HG03139 (cell line): ENCODE results near the gene ST6GALNAC6.

Source experiments
- ATAC-seq: cut with Tn5 transposase; IDR thresholded peaks from one replicate; pipeline ENCODE4 v1.9.1; 2021; ENCODE audit not compliant: unreplicated experiment

ST6GALNAC6 gene

GRCh38 chr9:127899128-127899943 is at the start of gene ST6GALNAC6:
Gene ST6GALNAC6, minus strand, starts transcription at chr9:127899603. Its CDS starts 1,622 bp downstream, at chr9:127897981.
- ATAC-seq: peak; percentile 43

- ATAC-seq: no peak
Measured at GRCh38 chr9:127947841-127948710, 48.7 kb upstream of the ST6GALNAC6 start.

GRCh38 chr9:127946728-127947127 is 47.3 kb upstream of the ST6GALNAC6 start:
- no peak for ATAC-seq

GRCh38 chr9:127945942-127946341 is 46.5 kb upstream of the ST6GALNAC6 start:
- no peak for ATAC-seq

GRCh38 chr9:127945338-127945737 is 45.9 kb upstream of the ST6GALNAC6 start:
- ATAC-seq: no peak

- ATAC-seq: no peak
Measured at GRCh38 chr9:127944586-127945218, 45.3 kb upstream of the ST6GALNAC6 start.

- no peak for ATAC-seq
Measured at GRCh38 chr9:127943731-127944144, 44.3 kb upstream of the ST6GALNAC6 start.

- ATAC-seq: no peak
Measured at GRCh38 chr9:127943011-127943662, 43.7 kb upstream of the ST6GALNAC6 start.

- no peak for ATAC-seq
Measured at GRCh38 chr9:127942216-127943010, 43.0 kb upstream of the ST6GALNAC6 start.

GRCh38 chr9:127941961-127942215 is 42.5 kb upstream of the ST6GALNAC6 start:
- no peak for ATAC-seq

GRCh38 chr9:127941062-127941960 is 41.9 kb upstream of the ST6GALNAC6 start:
- no peak for ATAC-seq

GRCh38 chr9:127940593-127940992 is 41.2 kb upstream of the ST6GALNAC6 start:
- no peak for ATAC-seq

- ATAC-seq: no peak
Measured at GRCh38 chr9:127938298-127938690, 38.9 kb upstream of the ST6GALNAC6 start.

- ATAC-seq: peak; percentile 85
Measured at GRCh38 chr9:127937388-127938297, 38.2 kb upstream of the ST6GALNAC6 start, which contains the start of gene DPM2. Gene DPM2, minus strand, starts transcription at chr9:127937854. Its CDS starts 34 bp downstream, at chr9:127937820.

GRCh38 chr9:127937056-127937387 is 37.6 kb upstream of the ST6GALNAC6 start:
- no peak for ATAC-seq

GRCh38 chr9:127936347-127936852 is 37.0 kb upstream of the ST6GALNAC6 start:
- ATAC-seq: no peak

- no peak for ATAC-seq
Measured at GRCh38 chr9:127935765-127936221, 36.4 kb upstream of the ST6GALNAC6 start.

- no peak for ATAC-seq
Measured at GRCh38 chr9:127934986-127935385, 35.6 kb upstream of the ST6GALNAC6 start.
